ENCODE data around the gene ATG2A. TPM values are rescaled to one million over a fixed set of nuclear protein-coding genes. Genes with fewer than 3 reads are reported as not detected.

Gene ATG2A
- total RNA-seq, 1 experiment from 2014 or later: 28.8 TPM

- intact Hi-C loops (cut with micrococcal nuclease; ENCODE audit: unreplicated experiment): no loop called here
- ChIA-PET POLR2A (no interaction called here), CTCF (no interaction called here)
- Histone ChIP-seq H3K27ac (ENCODE audit: low read length) (no peak overlapping the region), H3K9me3 (ENCODE audit: control insufficient read depth, insufficient read depth, low read depth, low read length) (no peaks in the 10 kb centered on the region), H3K4me1 (ENCODE audit: control insufficient read depth, insufficient read depth, low read length) (peaks cover 7% of the 10 kb centered on the region), H3K27me3 (ENCODE audit: control insufficient read depth, insufficient read depth, low read length) (no peaks in the 10 kb centered on the region), H3K36me3 (ENCODE audit: control insufficient read depth, insufficient read depth, low read length) (peaks cover 2% of the 10 kb centered on the region; the same call in 1 of the 2 replicates), H3K4me3 (ENCODE audit: low read depth in 2 of 2, low read length in 2 of 2) (no peak overlapping the region)
- BruUV-seq (replicated peaks): no TSS peak
- no peak for TF ChIP-seq CTCF (IDR thresholded peaks at IDR 0.05)
- TF ChIP-seq TCF7L2 (IDR thresholded peaks at IDR 0.05; ENCODE audit: low read depth, low read length): no peak
- TF ChIP-seq REST (IDR thresholded peaks at IDR 0.05; ENCODE audit: insufficient read depth in 1 of 2, low read depth in 2 of 2, low read length in 1 of 2): no peak
- no peak for TF ChIP-seq POLR2AphosphoS5 (IDR thresholded peaks at IDR 0.05; ENCODE audit: low read depth, low read length)
- no peak for TF ChIP-seq SIN3A (IDR thresholded peaks at IDR 0.05; ENCODE audit: borderline replicate concordance, insufficient read depth, low read depth, low read length)
- in situ Hi-C loops (cut with HindIII; ENCODE audit: low pct_unique_long_range_greater_than_20kb, low sequenced_read_pairs): no loop called here
- ATAC-seq (no peak), DNase-seq (ENCODE audit: low read depth, low spot score) (no peak)
These were observed 13.6 kb downstream of the ATG2A start for GRCh38 chr11:64903291-64903833.

GRCh38 chr11:64902102-64902900, 14.7 kb downstream of the ATG2A start:
- ATAC-seq: no peak
- POLR2A ChIA-PET: no interaction called here

More at GRCh38 chr11:64902102-64902900, 14.7 kb downstream of the ATG2A start:
- CTCF ChIA-PET: interaction anchor here (1.0 kb wide), 1 partner anchor 14 kb away, joined by 17 read pairs; no protein-coding TSS in a partner anchor
- Histone ChIP-seq H3K9me3 (ENCODE audit: control insufficient read depth, insufficient read depth, low read depth, low read length) (no peaks in the 10 kb centered on the region), H3K36me3 (ENCODE audit: control insufficient read depth, insufficient read depth, low read length) (peaks cover 2% of the 10 kb centered on the region; the same call in 1 of the 2 replicates), H3K27ac (ENCODE audit: low read length) (no peak overlapping the region), H3K4me1 (ENCODE audit: control insufficient read depth, insufficient read depth, low read length) (peaks cover 7% of the 10 kb centered on the region), H3K4me3 (ENCODE audit: low read depth in 2 of 2, low read length in 2 of 2) (no peak overlapping the region), H3K27me3 (ENCODE audit: control insufficient read depth, insufficient read depth, low read length) (no peaks in the 10 kb centered on the region)
- TF ChIP-seq SIN3A (IDR thresholded peaks at IDR 0.05; ENCODE audit: borderline replicate concordance, insufficient read depth, low read depth, low read length) (no peak), REST (IDR thresholded peaks at IDR 0.05; ENCODE audit: insufficient read depth in 1 of 2, low read depth in 2 of 2, low read length in 1 of 2) (no peak)
- intact Hi-C loops (cut with micrococcal nuclease; ENCODE audit: unreplicated experiment): no loop called here
- no peak for DNase-seq (ENCODE audit: low read depth, low spot score)
- in situ Hi-C loops (cut with HindIII; ENCODE audit: low pct_unique_long_range_greater_than_20kb, low sequenced_read_pairs): no loop called here
- no TSS peak for BruUV-seq (replicated peaks)

All from Panc1 (cell line).